Astrocyte (in vitro differentiated cells and primary cell): Measurements from ENCODE around the gene GMCL2.

ENCODE experiments used
- CTCF ChIP-seq: IDR thresholded peaks from 2 replicates; pipeline ENCODE4 v1.5.1; 2011; ENCODE audit warnings: low read depth, mild to moderate bottlenecking, inconsistent platforms, low read length, moderate library complexity; ENCODE audit not compliant: insufficient read depth
- EZH2 ChIP-seq: IDR thresholded peaks from 2 replicates; pipeline ENCODE4 v1.6.1; 2012; ENCODE audit warnings: mild to moderate bottlenecking, low read length, inconsistent platforms; ENCODE audit not compliant: insufficient read depth

DNA sequence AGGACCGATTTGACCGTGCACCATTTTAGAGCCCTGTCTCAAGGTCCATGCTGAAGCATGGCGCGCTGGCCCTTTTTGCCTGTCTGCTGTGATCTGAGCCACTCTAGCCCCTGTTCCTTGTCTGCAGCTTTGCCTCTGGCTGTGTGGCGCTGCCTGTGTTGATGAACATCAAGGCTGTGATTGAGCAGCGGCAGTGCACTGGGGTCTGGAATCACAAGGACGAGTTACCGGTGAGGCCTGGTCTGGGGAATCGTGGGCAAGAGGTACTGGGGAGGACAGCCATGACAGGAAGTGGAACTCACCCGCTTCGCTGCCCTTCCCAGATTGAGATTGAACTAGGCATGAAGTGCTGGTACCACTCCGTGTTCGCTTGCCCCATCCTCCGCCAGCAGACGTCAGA lies 39.8 kb downstream of the GMCL2 start:
- TF ChIP-seq CTCF (no peak), EZH2 (no peak)
